K562 (cell line): ENCODE measurements around the gene STC2. TPM values are rescaled to one million over a fixed set of nuclear protein-coding genes. Genes with fewer than 3 reads are reported as not detected.

Source experiments
- ATAC-seq: fragments of 200-7000 bp; cut with Tn5 transposase; 3 replicates; pipeline ENCODE4 v1.9.1; 2020; ENCODE audit warnings: moderate library complexity
- BruUV-seq: library from RNA; stranded (reverse); fragments of 400-500 nt; replicated peaks from 2 replicates; lab custom pipeline; 2021; lab: Mats Ljungman, UMichigan
- CTCF ChIA-PET: fragments of 300-600 bp; formaldehyde crosslinking; extraction: SDS; loops from one replicate; lab custom pipeline; 2021; ENCODE audit warnings: low intra/inter-chr PET ratio; lab: Yijun Ruan, JAX
- POLR2A ChIA-PET: fragments of 300-600, 350-650 bp; sonication (Branson Sonifier 250); formaldehyde crosslinking; extraction: SDS; loops from one replicate; lab custom pipeline; 2021; ENCODE audit warnings: antibody characterized with exemption, inconsistent platforms; lab: Yijun Ruan, JAX
- DNase-seq, 4 experiments: peaks; one replicate each; pipeline versions ENCODE4 v3.0.0 to v3.0.0-alpha.2; 2011 to 2018; ENCODE audit warnings: low spot score in 3 of 4, mixed read lengths in 3 of 4; ENCODE audit errors: extremely low read depth in 1 of 4
- FAIRE-seq: peaks from 2 replicates; lab custom pipeline; 2011; peaks lifted over from hg19 to GRCh38; lab: Jason Lieb, UNC
- H2AFZ ChIP-seq: 2 replicates; pipeline ENCODE4 v1.6.0; 2011; ENCODE audit warnings: low read depth, low read length, control low read depth, inconsistent platforms
- H3K27ac ChIP-seq: fragments of 200-600 bp; 3 replicates; pipeline ENCODE4 v1.8.0; 2011; ENCODE audit warnings: low read depth, mild to moderate bottlenecking, control low read depth, inconsistent platforms, low read length, moderate library complexity, mixed read lengths; ENCODE audit errors: extremely low read depth
- H3K27me3 ChIP-seq, 2 experiments: fragments of 300-600 bp in 1 of 2; 2 replicates in 1 of 2; 3 replicates in 1 of 2; pipeline versions ENCODE4 v1.6.0 to v1.8.0; 2011; ENCODE audit warnings: inconsistent platforms in 2 of 2, low read length in 2 of 2, mild to moderate bottlenecking in 1 of 2, mixed read lengths in 1 of 2, moderate library complexity in 1 of 2; ENCODE audit not compliant: control insufficient read depth in 2 of 2, insufficient read depth in 2 of 2
- H3K36me3 ChIP-seq: fragments of 300-600 bp; 3 replicates; pipeline ENCODE4 v1.8.0; 2011; ENCODE audit warnings: mild to moderate bottlenecking, low read length, inconsistent platforms; ENCODE audit not compliant: control insufficient read depth, insufficient read depth
- H3K4me1 ChIP-seq, 2 experiments: fragments of 200-600 bp in 1 of 2; replicated peaks in 1 of 2; 2 replicates in 1 of 2; 3 replicates in 1 of 2; pipeline versions ENCODE4 v1.5.1 to v1.8.0; 2011; ENCODE audit warnings: inconsistent platforms in 2 of 2, low read length in 2 of 2, mild to moderate bottlenecking in 1 of 2, mixed read lengths in 1 of 2, moderate library complexity in 1 of 2; ENCODE audit not compliant: control insufficient read depth in 2 of 2, insufficient read depth in 2 of 2
- H3K4me2 ChIP-seq: 2 replicates; pipeline ENCODE4 v1.6.1; 2011; ENCODE audit warnings: low read length, control low read depth, inconsistent platforms, mixed read lengths; ENCODE audit not compliant: insufficient read depth
- H3K4me3 ChIP-seq: fragments of 200-600 bp; sonication (generic), shearing (Covaris generic); 2 replicates; pipeline ENCODE4 v1.5.1; 2016; ENCODE audit warnings: control low read depth, inconsistent platforms
- H3K79me2 ChIP-seq: fragments of 200-600 bp; 3 replicates; pipeline ENCODE4 v1.8.0; 2011; ENCODE audit warnings: low read length, inconsistent platforms; ENCODE audit not compliant: control insufficient read depth, insufficient read depth
- H3K9ac ChIP-seq, 2 experiments: 2 replicates each; pipeline versions ENCODE4 v1.6.0 to v1.6.1; 2011; ENCODE audit warnings: low read depth in 2 of 2, low read length in 2 of 2, control low read depth in 1 of 2, inconsistent platforms in 1 of 2, mild to moderate bottlenecking in 1 of 2, mixed read lengths in 1 of 2; ENCODE audit not compliant: insufficient read depth in 1 of 2
- H3K9me1 ChIP-seq: one replicate; pipeline ENCODE4 v1.6.0; 2011; ENCODE audit warnings: inconsistent platforms, mild to moderate bottlenecking, low read length, moderate library complexity; ENCODE audit not compliant: control insufficient read depth, insufficient read depth
- H3K9me3 ChIP-seq: replicated peaks from 2 replicates; pipeline ENCODE4 v1.5.1; 2011; ENCODE audit warnings: low read depth, low read length, inconsistent platforms; ENCODE audit not compliant: control insufficient read depth, insufficient read depth
- H4K20me1 ChIP-seq: replicated peaks from 2 replicates; pipeline ENCODE4 v1.6.1; 2011; ENCODE audit warnings: low read length, inconsistent platforms, mixed read lengths; ENCODE audit not compliant: control insufficient read depth, insufficient read depth
- BCL6 ChIP-seq: fragments of 250-450 bp; sonication (Bioruptor Pico); IDR thresholded peaks from 2 replicates; pipeline ENCODE4 v1.4.0; 2020
- CBX3 ChIP-seq, 2 experiments: IDR thresholded peaks; 1 replicate in 1 of 2; 2 replicates in 1 of 2; pipeline ENCODE4 v1.6.1; 2012; ENCODE audit warnings: inconsistent platforms in 2 of 2, low read length in 2 of 2, borderline replicate concordance in 1 of 2, control low read depth in 1 of 2
- CBX5 ChIP-seq: IDR thresholded peaks from 2 replicates; pipeline ENCODE4 v1.6.1; 2014; ENCODE audit warnings: low read depth, borderline replicate concordance
- DIDO1 ChIP-seq: fragments of 450-650 bp; IDR thresholded peaks from 2 replicates; pipeline ENCODE4 v1.6.1; 2016; ENCODE audit warnings: low read depth, missing biosample characterization, missing genetic modification characterization
- FOXJ2 ChIP-seq: fragments of 200-800 bp; sonication (Bioruptor generic); IDR thresholded peaks from 2 replicates; pipeline ENCODE4 v1.6.1; 2016; ENCODE audit warnings: missing genetic modification characterization, missing compliant biosample characterization
- SREBF1 ChIP-seq: fragments of 150-350 bp; IDR thresholded peaks from 2 replicates; pipeline ENCODE4 v1.6.1; 2014; ENCODE audit warnings: antibody characterized with exemption, low read depth, low read length, borderline replicate concordance
- TAF9B ChIP-seq: fragments of 450-650 bp; IDR thresholded peaks from 2 replicates; pipeline ENCODE4 v1.6.1; 2018; ENCODE audit warnings: mild to moderate bottlenecking; ENCODE audit not compliant: partially characterized antibody
- TRIM28 ChIP-seq: fragments of 450-650 bp; IDR thresholded peaks from 2 replicates; pipeline ENCODE4 v1.6.1; 2017
- ZEB2 ChIP-seq: fragments of 450-650 bp; IDR thresholded peaks from 2 replicates; pipeline ENCODE4 v1.6.1; 2016
- ZNF146 ChIP-seq: IDR thresholded peaks from one replicate; pipeline ENCODE4 v1.6.1; 2018; ENCODE audit warnings: missing compliant biosample characterization; ENCODE audit not compliant: unreplicated experiment
- ZNF165 ChIP-seq: fragments of 250-450 bp; sonication (Bioruptor Pico); IDR thresholded peaks from 2 replicates; pipeline ENCODE4 v1.4.0; 2020; ENCODE audit warnings: borderline replicate concordance
- ZNF766 ChIP-seq: fragments of 200-800 bp; sonication (Bioruptor generic); conservative IDR thresholded peaks from 2 replicates; pipeline ENCODE4 v1.6.1; 2016; ENCODE audit warnings: missing genetic modification characterization, missing compliant biosample characterization
- ZSCAN32 ChIP-seq: fragments of 450-650 bp; formaldehyde crosslinking; IDR thresholded peaks from 2 replicates; pipeline ENCODE4 v1.4.0; 2020; ENCODE audit warnings: mild to moderate bottlenecking, moderate library complexity
- WGBS: fragments of 100-300 bp; shearing (Covaris generic); methylation state at CpG from one replicate; pipeline ENCODE4 v1.1.6; 2016; ENCODE audit warnings: low coverage, mixed read lengths; ENCODE audit not compliant: insufficient coverage; ENCODE audit errors: missing lambda C conversion rate; 5-methylcytosine and 5-hydroxymethylcytosine counted together
- in situ Hi-C: fragments of 300-500 bp; cut with MboI; formaldehyde crosslinking; loops from 4 replicates; pipeline ENCODE4 v1.15.0; 2018; ENCODE audit warnings: inconsistent platforms, mixed read lengths
- intact Hi-C: fragments of 100-400 bp; cut with micrococcal nuclease; formaldehyde crosslinking; loops from 2 replicates; pipeline ENCODE4 v1.14.2; 2022
- polyA plus RNA-seq, 8 experiments: library from polyadenylated mRNA; depleted of rRNA in 4 of 8; stranded (reverse) in 5 of 8; unstranded in 3 of 8; fragments of >200 nt; fragmentation: Nextera tagmentation in 2 of 8; fragmentation: Illumina TruSeq in 1 of 8; extraction: Ambion mirVana in 2 of 8; extraction: Trizol in 1 of 8; gene quantifications; 2 replicates each; pipeline versions ENCODE4 v1.2.1 to v1.2.3, GENCODE V29; 2011 to 2014; ENCODE audit warnings: inconsistent platforms in 1 of 8, missing spikeins in 1 of 8
- total RNA-seq, 7 experiments: library from RNA; depleted of rRNA in 6 of 7; stranded (reverse); fragments of >200 nt in 6 of 7; fragmentation: Illumina TruSeq in 2 of 7; extraction: Trizol in 2 of 7; gene quantifications; 2 replicates each; pipeline versions ENCODE4 v1.2.1 to v1.2.3, GENCODE V29; 2011 to 2021; ENCODE audit warnings: low replicate concordance in 1 of 7
- TF ChIP-seq, protein P1 (sequence below): fragments of 450-650 bp; IDR thresholded peaks from 2 replicates; pipeline ENCODE4 v1.7.1; 2018; ENCODE audit warnings: mild to moderate bottlenecking, low read depth; ENCODE audit not compliant: partially characterized antibody
- TF ChIP-seq, protein P2 (sequence below), 2 experiments: fragments of 450-650 bp; IDR thresholded peaks; 2 replicates each; pipeline ENCODE4 v1.6.1; 2018; ENCODE audit warnings: mild to moderate bottlenecking in 2 of 2, low read depth in 1 of 2; ENCODE audit not compliant: partially characterized antibody in 2 of 2
- TF ChIP-seq, protein P3 (sequence below), 3 experiments: fragments of 200-800 bp in 1 of 3; sonication (Bioruptor generic) in 1 of 3; sonication (generic) in 1 of 3; formaldehyde crosslinking in 1 of 3; IDR thresholded peaks; 2 replicates each; pipeline versions ENCODE4 v1.6.1 to v1.8.0; 2016 to 2022; ENCODE audit warnings: mild to moderate bottlenecking in 2 of 3, missing compliant biosample characterization in 2 of 3, missing genetic modification characterization in 2 of 3, missing genetic modification reagents in 1 of 3

STC2 gene
- total and polyA plus RNA-seq, 9 of the 15 experiments (the other 6 are each of a cell fraction or from before 2014, with no cell fraction given): 0.62 to 31.7 (median 7.4) TPM

DNA sequence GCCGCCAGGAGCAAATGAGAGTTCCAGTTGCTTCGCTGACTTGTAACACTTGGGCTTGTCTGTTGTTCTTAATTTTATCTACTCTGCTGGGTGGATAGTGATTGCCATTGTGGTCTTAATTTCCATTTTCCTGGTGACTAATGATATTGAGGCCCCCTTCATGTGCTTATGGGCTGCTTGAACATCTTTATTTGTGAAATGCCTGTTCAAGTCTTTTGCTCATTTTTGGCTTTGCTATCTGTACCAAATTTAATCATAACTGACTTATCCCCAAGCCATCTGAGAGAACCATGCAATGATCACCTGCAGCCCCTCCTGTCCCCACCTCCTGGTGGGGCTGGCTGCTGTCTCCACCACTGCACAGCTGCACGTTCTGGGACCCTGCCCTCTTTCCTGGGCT is 20.5 kb downstream of the STC2 start:
- CTCF ChIA-PET: no interaction called here
- intact Hi-C loops (no loop called here), in situ Hi-C loops (no loop called here)
- Histone ChIP-seq H3K27me3 (no peaks in the 10 kb centered on the region), H3K4me3 (no peak overlapping the region), H3K79me2 (no peaks in the 10 kb centered on the region), H3K9me1 (no peaks in the 10 kb centered on the region), H3K9ac (no peak overlapping the region), H4K20me1 (no peaks in the 10 kb centered on the region), H3K4me2 (no peak overlapping the region), H2AFZ (no peak overlapping the region), H3K4me1 (peaks cover 29 to 35% of the 10 kb centered on the region in 2 experiments), H3K36me3 (no peaks in the 10 kb centered on the region), H3K9me3 (no peaks in the 10 kb centered on the region), H3K27ac (no peak overlapping the region)
- POLR2A ChIA-PET: no interaction called here
- FAIRE-seq: no peak
- BruUV-seq: no TSS peak
- DNase-seq: no peak
- ATAC-seq: no peak
- WGBS: 59% methylated on average over 3 of the region's 3 CpGs
- TF ChIP-seq, protein P1, sequence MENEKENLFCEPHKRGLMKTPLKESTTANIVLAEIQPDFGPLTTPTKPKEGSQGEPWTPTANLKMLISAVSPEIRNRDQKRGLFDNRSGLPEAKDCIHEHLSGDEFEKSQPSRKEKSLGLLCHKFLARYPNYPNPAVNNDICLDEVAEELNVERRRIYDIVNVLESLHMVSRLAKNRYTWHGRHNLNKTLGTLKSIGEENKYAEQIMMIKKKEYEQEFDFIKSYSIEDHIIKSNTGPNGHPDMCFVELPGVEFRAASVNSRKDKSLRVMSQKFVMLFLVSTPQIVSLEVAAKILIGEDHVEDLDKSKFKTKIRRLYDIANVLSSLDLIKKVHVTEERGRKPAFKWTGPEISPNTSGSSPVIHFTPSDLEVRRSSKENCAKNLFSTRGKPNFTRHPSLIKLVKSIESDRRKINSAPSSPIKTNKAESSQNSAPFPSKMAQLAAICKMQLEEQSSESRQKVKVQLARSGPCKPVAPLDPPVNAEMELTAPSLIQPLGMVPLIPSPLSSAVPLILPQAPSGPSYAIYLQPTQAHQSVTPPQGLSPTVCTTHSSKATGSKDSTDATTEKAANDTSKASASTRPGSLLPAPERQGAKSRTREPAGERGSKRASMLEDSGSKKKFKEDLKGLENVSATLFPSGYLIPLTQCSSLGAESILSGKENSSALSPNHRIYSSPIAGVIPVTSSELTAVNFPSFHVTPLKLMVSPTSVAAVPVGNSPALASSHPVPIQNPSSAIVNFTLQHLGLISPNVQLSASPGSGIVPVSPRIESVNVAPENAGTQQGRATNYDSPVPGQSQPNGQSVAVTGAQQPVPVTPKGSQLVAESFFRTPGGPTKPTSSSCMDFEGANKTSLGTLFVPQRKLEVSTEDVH: no peak
- TF ChIP-seq TRIM28 (peak; percentile 79), ZEB2 (no peak), ZSCAN32 (CRISPR knock-in tag) (no peak), ZNF766 (CRISPR knock-in tag) (no peak), FOXJ2 (no peak), DIDO1 (tag) (no peak), ZNF165 (CRISPR knock-in tag) (no peak), SREBF1 (no peak), ZNF146 (no peak), TAF9B (no peak), BCL6 (CRISPR knock-in tag) (no peak), CBX3 (IDR thresholded peaks at IDR 0.05; ENCODE audit: borderline replicate concordance in 1 of 2, low read length in 2 of 2) (peak in 1 of 2 experiments; percentile 59; a peak in 1 of 3 replicates), CBX5 (0 out of 2 replicates have a peak, but pooled peaks have one; percentile 13)
- TF ChIP-seq, protein P2, sequence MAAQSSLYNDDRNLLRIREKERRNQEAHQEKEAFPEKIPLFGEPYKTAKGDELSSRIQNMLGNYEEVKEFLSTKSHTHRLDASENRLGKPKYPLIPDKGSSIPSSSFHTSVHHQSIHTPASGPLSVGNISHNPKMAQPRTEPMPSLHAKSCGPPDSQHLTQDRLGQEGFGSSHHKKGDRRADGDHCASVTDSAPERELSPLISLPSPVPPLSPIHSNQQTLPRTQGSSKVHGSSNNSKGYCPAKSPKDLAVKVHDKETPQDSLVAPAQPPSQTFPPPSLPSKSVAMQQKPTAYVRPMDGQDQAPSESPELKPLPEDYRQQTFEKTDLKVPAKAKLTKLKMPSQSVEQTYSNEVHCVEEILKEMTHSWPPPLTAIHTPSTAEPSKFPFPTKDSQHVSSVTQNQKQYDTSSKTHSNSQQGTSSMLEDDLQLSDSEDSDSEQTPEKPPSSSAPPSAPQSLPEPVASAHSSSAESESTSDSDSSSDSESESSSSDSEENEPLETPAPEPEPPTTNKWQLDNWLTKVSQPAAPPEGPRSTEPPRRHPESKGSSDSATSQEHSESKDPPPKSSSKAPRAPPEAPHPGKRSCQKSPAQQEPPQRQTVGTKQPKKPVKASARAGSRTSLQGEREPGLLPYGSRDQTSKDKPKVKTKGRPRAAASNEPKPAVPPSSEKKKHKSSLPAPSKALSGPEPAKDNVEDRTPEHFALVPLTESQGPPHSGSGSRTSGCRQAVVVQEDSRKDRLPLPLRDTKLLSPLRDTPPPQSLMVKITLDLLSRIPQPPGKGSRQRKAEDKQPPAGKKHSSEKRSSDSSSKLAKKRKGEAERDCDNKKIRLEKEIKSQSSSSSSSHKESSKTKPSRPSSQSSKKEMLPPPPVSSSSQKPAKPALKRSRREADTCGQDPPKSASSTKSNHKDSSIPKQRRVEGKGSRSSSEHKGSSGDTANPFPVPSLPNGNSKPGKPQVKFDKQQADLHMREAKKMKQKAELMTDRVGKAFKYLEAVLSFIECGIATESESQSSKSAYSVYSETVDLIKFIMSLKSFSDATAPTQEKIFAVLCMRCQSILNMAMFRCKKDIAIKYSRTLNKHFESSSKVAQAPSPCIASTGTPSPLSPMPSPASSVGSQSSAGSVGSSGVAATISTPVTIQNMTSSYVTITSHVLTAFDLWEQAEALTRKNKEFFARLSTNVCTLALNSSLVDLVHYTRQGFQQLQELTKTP (IDR thresholded peaks at IDR 0.05; ENCODE audit: low read depth in 1 of 2, partially characterized antibody in 2 of 2): peak; percentile 47 to 100
- TF ChIP-seq, protein P3, sequence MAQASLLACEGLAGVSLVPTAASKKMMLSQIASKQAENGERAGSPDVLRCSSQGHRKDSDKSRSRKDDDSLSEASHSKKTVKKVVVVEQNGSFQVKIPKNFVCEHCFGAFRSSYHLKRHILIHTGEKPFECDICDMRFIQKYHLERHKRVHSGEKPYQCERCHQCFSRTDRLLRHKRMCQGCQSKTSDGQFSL (CRISPR knock-in tag; IDR thresholded peaks at IDR 0.05): no peak
- TF ChIP-seq, protein P3 (tag; IDR thresholded peaks at IDR 0.05): no peak
